OCI-M2 (cell line): ENCODE measurements around the gene RFT1.

Experiments used
- DNase-seq: peaks from one replicate; lab custom pipeline; 2025; ENCODE audit not compliant: unreplicated experiment; lab: John Stamatoyannopoulos, UW

RFT1 gene

DNA sequence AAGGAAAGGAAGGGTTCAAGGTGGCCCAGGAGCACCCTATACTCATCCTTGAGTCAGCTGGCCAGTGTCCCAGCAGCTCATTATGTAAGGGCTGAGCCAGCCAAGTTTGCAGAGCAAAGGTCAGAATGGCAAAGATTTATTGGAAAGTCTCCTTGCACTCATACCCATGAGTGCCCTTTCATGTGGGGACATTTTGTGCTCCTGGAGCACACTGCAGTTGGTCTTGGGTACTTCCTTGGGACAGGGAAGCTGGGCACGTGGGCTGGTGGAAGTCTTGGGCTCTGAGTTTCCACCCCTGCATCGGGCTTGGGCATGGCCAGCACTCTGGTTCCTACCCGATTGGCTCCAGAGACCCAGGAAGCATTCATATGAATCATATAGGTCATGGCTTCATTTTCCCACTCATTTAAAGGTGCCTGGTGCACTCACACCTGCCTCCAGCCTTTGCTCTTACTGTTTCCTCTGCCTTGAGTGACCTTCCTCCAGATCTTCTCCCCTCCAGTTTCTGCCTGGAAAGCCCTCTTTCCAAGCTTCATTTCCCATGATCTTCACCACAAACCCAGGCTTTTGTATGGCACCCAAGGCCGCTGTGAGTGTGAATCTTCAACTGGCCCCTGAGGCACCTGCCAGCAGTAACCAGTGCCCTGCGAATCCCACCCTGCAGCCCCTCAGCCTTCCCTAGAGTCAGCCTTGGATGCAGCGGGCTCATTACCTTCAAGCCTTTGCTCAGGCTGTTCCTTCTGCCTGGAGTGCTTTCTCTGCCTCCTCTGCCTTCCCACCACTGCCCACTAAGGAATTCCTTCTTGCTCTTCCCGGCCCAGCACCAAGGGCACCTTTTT, 20.2 kb upstream of the RFT1 start:
- no peak for DNase-seq

DNA sequence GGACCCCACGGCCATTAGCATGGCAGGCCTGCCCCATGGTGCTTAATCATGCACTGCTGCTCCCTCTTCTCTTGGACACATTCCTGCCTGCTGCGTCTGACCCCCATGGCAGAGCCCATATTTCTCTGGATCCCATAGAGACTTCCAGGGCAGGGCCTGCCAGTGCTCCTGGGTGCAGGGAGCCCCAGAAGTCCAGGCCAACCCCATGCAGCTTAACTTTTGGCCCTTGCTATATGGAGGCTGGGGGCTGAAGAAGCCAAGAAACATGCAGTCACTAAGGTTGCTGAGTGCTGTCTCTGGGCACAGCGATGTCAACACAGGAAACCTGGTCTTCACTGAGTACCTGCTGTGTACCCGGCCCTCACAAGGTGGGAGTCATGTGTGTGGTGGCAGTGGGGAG, 19.5 kb upstream of the RFT1 start:
- DNase-seq, result no peak

DNA sequence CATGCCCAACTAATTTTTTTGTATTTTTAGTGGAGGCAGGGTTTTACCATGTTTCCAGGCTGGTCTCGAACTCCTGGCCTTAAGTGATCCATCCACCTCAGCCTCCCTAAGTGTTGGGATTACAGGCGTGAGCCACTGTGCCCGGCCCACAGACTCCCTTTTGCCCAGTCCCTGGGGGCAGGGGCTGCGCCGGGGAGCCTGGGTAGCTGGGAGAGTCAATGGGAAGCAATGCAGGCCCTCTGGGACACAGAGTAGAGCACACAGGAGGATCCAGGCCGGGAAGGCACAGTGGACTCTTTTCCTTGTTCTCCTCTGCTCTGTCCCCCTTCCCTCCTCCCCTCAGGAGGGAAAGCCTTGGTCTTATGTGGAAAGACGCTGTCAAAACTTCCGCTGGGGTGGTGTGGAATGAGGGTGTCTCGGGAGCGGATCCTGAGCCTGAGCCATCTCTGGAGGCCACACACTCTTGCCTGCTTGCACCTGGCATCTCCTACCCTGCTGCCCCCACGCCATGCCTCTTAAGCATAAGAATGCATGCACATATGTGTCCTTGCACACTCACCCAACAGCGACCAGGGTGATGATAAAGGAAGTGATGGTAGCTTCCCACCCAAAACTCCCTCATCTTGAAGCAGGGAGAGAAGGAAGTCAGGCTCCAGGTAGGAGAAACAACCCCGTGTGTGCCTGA, 18.9 kb upstream of the RFT1 start:
- no peak for DNase-seq

DNA sequence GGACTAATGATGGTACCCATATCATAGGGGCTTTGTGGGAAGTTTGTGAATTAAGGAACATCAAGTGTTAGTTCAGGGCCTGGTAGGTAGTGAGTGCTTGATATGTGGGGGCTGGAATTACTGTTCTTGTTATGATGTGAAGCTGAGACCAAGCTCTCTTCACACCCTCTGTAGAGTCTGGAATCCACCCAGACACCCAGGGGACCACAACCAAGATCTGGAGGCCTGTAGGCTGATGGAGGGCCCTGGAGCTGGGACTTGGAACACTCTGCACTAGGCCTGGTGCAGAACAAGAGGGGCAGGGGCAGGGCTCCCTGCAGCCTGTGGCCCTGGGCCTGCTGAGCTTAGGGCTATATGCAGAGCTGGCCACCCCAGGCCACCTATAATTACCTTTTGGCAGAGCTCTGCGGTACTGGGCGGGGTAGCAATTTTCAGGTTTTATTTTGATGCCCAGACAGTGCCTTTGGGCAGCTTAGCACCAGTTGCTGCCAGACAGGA, 17.7 kb upstream of the RFT1 start:
- DNase-seq, result no peak

DNA sequence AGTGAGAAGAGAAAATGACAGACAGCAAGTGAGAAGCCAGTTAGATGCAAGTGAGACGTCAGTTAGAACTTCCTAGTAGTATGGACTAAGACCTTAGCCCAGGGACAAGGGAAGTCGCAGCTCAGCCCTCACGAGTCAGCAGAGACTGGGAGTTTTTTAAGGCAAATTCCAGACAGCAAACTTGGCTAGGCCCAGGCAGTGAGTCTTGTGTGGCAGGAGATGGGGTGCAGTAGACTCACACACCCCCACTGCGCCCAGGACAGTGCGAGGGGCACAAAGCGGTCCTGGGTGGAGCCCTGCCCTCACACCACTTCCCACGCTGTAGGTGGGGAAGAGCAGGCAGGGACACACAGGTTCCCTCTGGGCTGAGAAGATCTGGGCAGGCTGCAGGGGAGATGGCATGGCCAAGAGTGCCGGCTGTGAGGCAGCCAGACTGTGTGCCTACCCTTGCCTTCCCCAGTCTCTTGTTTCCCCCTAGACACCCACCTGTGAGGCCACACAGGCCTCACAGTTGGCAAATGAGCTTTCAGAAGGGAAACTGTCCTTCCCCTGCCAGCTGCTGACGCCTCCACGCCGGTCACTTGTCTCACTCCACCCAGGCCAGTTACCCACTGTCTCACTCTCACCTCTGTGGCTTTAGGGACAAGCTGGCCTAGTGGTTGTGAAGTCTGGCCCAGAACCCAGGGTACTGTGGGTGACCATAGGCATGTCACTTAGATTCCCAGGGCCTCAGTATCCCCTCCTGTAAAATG, 17.1 kb upstream of the RFT1 start:
- DNase-seq, result no peak

DNA sequence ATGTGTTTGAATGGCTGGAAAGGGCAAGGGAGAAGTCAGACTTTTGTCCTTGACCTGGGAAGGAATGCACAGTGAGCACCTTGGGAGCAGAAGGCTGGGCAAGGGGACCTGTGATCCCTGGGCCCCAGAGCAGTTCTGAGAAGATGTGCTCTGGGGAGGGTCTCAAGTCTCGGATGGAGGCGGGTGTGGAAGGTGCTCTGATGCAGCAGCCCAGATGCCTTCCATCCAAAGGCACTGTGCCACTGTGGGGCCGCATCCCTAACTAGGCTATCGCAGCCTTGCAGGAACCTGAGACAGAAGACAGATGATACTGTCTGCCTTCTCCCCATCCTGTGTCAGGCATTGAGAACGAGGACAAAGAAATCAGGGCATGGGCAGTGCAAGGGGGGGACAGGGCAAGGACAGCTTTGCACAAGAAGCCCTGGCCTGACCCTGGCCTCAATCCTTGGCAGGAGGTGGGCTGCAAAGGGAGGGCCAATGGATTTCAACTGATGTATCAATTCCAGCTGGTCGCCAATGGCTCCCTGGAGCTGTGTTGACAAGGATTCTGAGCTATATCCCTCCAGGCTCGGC, 16.2 kb upstream of the RFT1 start:
- DNase-seq, result no peak

DNA sequence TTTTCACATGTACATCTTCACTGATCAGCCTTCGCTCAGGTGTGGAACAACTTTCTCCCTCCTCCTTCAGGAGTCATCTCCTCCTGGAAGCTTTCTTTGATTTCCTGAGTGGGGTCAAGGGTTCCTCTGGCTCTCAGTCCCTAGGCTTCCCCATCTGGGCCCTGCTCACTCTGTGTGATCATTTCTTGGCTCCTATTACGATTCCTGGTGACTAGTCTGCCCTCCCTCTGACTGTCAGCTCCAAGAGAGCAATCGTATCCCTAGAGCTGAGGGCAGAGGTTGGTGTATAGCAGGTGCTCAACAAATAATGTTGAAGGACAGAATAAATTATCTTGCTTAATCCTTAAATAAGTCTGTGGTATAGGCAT, 15.5 kb upstream of the RFT1 start:
- DNase-seq, result no peak

DNA sequence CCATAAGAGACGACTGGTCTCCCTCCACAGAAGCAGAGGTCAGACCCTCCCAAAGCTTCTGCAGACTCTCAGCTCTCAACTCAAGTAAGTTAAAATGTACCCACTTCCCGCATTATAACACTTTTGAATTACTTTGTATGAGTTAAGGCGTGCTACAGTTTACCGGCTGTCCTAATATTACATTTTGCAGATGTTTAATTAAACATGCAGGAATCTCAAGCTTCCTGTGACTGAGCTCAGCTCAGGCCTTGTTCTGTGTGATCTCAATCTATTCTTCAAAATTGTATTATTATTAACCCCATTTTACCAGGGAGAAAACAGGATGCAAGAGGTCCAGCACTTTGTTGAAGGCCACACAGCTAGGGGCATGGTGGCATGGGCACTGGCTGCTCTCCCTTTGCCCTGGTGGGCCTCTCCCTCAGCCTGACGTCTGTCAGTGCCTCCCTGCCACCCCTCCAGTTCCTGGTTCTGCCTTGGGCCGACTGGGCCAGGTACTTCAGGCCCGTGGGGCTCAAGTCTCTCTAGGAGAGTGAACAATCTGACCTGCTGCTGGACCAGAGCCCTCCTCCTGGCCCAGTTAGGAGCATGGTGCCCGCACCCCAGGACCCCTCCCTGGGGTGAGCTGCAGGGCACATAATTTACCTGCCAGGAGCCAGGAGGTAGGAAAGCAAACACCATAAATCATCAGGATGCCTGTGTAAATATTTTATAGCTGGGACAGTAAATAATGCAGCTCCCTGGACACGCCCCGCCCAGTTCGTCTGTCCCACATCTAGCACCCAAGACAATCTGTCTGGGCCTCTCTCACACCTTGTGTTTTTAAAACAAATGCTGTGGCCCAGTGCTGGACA, 14.9 kb upstream of the RFT1 start:
- no peak for DNase-seq

DNA sequence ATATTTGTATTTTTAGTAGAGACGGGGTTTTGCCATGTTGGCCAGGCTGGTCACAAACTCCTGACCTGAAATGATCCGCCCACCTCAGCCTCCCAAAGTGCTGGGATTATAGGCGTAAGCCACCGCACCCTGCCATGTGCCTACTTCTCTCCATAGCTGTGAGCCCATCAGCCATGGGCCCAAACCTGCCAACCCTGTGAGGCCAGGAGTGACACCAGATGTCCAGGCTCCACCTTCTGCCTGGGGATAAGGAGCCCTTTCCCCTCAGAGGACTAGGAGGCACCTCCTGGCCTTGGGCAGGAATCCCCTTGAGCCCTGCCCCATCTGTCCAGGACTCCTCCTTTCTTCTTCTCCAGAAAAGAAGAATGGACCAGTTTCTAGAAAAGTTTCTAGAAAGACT, 14.2 kb upstream of the RFT1 start:
- no peak for DNase-seq

DNA sequence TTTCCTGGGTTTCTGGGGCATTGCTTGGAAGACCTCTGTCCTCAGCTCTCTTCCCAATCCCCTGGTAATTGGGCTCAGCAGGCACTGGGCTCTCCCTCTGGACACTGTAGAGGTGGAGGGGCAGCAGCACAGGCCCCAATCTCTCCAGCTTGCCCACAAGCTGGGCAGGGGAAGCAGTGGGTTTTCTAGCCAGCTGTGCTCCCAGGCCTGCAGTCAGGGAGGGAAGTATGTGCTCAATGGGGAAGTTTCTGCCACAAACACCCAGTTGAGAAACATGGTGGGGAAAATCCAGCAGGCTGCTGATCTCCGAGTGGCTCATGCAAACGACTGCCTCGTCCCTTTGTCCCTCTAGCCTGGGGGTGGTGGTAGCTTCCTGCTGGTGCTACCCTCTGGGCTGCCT, 12.8 kb upstream of the RFT1 start:
- DNase-seq, result no peak

DNA sequence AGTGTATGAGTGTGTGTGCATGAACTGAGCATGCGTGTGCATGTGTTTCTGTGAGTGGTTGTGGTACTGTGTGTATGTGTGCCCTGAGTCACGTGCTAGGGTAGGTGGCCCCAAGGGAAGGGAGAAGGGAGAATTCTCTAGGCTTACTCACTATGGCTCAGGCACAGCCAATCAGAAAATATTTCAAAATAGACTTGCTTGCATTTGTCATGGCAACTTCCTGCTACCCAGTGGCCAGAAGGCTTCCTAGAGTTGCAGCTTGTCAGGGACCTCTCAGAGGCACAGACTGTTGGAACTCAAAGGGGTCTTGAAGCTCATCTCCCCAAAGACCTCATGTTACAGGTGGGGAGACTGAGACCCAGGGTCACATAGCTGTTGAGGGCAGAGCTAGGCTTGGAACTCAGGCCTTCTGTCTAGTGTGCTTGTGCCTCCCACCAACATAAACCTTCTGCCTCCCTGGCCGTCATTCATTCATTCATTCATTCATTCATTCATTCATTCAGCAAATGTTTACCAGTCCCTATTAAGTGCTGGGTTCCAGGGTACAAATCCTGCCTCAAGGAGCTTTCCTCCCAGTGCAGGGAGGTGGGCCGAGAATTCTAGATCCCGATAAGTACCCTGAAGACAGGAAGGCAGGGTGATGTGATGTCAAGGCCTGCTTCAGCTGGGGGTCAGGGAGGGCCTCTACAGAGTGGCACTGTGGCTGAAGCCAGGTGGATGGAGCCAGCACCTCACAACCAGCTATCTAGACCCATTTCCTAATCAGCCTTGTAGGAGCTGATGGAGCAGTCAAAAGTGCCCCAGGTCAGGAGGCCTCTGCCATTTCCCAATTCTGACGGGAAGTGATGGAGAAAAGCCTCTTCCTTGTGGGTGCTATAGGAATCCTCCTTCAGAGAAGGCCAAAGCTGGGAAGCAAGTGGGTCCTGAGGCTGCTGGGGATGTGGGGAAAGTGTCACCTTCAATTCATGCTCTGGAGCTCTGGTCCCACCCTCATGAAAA, 10.9 kb upstream of the RFT1 start:
- DNase-seq, result no peak

DNA sequence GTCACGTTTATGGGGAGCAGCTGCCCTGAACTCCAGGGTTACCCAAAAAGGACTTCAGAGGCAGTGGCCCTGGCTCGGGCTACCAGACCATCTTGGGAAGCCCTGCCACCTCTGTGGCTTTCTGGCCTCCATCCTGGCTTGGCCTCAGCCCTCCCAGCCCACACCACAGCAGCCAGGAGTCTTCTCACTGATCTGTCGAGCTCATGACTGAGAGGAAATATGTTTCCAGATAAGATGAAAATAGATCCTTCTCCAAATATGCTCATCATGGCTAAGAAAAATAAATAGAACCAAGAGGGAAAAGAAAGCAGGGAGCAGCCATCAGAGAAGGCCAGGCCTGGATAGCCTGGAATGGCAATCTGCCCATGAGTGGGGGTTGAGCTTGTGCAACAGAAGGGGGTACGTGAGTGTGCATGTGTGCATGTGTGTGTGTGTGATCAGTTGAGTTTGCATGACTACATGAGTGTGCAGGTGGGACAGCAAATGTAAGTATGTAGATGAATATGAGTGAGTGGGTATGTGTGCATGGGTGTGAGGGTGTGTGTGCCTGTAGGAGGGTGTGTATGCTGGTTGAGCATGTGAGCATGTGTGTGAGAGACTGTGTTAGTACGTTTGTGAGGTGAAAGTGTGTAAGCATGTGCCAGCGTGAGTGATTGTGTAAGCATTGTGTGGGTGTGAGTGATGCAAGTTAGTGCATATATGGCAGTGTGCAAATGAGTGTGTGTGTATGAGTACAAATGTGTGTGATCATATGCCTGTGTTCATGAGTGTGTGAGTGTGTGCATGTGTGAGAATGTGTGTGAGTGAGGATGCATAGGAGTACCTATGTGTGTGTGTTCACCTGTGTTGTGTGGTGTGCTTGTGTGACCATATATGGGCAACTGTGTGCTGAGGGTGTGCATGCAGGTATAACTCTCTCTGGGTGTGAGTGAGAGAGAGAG, 9.9 kb upstream of the RFT1 start:
- DNase-seq, result no peak

DNA sequence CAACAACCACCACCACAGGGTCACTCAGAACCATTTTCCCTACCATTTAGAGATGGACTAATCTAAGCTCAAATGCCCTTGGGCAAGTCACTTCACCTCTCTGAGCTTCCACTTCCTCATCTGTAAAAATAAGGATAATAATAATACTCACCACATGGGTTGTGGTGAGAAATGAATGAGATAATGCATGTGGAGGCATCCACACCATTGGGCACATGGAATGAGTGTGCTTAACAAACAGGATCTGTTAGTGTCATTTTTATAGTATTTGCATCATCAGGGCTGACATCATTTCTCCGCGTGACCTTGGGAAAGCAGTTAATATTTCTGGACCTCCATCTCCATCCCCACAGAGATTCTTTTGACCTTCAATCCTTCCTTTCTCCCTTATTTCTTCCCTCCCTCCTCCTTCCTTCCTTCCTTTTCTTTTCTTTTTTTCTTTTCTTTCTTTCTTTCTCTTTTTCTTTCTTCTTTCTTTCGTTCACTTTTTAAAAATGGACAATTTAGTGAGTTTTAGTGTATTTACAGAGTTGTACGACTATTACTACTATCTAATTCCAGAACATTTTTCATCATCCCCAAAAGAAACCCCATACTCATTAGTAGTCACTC, 7.7 kb upstream of the RFT1 start:
- DNase-seq, result no peak

DNA sequence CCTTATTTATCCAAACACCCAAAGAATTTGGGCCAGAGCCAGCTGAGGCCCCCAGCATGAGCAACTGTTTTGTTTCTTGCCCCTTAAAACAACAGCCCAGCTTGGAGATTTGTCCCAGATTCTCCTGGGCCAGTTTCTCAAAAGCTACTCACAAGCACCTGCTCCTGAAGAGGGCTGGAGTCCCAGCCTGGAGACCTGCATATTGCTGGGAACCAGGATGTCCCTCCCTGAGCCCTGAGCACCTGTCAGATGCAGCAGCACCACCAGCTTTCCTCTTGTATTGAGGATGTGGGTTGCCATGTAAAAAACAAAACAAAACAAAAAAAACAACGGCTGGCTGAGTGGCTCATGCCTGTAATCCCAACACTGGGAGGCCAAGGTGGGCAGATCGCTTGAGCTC, 7.0 kb upstream of the RFT1 start:
- no peak for DNase-seq

DNA sequence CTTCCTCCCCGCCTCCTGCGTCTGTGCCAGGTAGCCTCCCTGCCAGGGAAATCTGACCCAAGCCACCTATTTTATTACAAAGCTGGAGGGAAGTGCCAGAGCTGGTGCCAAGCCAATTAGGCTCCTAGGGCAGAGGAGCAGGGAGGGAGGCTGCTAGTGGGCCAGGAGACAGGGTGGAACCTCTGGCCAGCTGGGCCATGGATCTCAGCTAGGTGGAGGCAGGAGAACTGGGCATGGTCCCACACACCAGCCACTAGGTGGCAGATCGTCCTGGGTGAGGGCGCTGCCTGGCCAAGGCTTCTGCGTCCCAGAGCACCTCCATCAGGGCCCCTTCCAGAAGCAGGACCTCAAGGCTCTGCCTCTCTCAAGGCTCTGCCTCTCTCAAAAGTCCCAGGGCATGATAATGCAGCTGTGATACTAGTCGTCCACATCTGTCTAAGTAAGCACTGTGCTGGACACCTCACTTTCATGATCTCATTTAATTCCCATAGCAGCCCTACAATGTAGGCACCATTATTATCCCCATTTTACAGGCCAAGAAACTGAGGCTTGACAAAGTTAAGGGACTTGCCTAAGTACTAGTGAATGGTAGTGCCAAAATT, 4.5 kb upstream of the RFT1 start:
- no peak for DNase-seq

DNA sequence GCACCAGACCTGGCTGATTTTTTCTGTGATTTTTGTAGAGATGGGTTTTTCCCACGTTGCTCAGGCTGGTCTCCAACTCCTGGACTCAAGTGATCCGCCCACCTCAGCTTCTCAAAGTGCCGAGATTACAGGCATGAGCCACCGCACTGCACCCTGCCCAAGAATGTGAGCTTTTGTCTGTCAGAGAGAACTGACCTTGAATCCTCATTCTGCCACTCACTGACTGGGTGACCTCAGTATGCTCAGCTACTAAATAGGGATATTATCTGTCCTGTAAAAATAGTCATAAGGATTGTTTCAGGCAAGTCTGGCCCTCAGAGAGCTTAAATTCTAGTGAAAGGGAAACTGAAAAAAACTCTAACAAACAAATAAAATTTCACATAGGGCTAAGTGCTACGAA, 2.1 kb upstream of the RFT1 start:
- no peak for DNase-seq

DNA sequence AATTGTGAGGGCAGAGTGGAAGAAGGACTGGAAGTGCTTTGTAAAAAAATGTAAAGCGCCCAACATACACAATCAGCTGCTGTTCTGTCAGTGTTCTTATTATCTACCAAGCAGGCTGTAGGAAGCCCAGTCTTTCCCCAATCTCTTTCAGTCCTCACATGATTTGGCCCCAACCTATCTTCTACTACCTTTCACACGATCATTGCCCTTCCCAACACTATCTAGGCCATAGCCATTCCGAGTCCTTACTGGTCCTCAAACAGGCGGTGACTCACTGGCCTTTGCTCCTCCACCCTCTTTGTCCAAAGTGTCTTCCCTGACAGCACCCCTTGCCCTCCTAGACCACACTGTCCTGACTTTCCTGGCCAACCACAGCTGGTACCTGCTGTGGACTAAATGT, 861 bp upstream of the RFT1 start:
- peak; percentile 41 for DNase-seq
